GM12875 (cell line): ENCODE results near the gene FOXP2.

Experiments
- H3K4me3 ChIP-seq: one replicate; pipeline ENCODE4 v1.5.1; 2011; ENCODE audit warnings: low read depth, low read length, control low read depth
- CTCF ChIP-seq: IDR thresholded peaks from 2 replicates; pipeline ENCODE4 v1.5.1; 2011; ENCODE audit warnings: low read depth, mild to moderate bottlenecking, control low read depth, inconsistent platforms, low read length, moderate library complexity, borderline replicate concordance; ENCODE audit not compliant: insufficient read depth

Gene FOXP2

GRCh38 chr7:114653364-114654088 is 238.9 kb downstream of the FOXP2 start:
- no peak overlapping the region for H3K4me3 ChIP-seq
- TF ChIP-seq CTCF, result no peak

DNA sequence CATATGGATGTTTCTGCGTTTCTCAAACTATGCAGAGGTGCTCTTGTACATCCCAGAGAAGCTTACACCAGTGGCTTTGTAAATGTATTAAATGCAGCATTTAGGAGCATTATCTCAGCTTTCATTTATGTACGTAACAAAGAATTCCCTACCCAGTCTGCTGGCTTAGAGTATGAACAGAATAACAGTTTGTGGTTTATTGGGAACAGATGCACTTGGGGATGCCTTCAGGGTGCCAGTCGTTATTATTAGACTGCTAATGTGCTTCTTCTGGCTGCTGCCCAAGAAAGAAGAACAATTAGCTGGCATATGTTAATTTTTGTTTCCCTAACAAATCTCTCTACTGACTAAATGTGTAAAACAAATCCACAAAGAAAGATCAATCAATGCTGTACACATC is 241.9 kb downstream of the FOXP2 start:
- TF ChIP-seq CTCF, result no peak

DNA sequence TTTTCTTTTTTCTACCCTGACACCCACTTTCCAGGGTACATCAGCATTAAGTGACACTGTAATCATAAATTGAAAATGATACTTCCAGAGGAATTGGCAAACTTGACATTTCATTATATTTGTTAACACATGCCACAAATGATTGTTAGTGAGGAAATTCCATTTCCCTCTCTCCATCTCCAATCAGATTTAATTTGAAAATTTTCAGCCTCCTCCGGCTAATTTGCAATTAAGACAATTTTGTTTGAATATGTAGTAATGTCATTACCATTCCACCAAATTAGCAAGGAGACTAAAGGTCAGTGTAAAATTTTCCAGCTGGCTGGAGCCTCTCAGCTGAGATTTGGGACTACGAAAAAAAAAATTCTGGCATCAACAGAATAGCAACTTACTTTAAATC is 242.7 kb downstream of the FOXP2 start:
- no peak overlapping the region for H3K4me3 ChIP-seq
- TF ChIP-seq CTCF, result no peak

More for the DNA sequence above, 241.9 kb downstream of the FOXP2 start:
- H3K4me3 ChIP-seq, result no peak overlapping the region

DNA sequence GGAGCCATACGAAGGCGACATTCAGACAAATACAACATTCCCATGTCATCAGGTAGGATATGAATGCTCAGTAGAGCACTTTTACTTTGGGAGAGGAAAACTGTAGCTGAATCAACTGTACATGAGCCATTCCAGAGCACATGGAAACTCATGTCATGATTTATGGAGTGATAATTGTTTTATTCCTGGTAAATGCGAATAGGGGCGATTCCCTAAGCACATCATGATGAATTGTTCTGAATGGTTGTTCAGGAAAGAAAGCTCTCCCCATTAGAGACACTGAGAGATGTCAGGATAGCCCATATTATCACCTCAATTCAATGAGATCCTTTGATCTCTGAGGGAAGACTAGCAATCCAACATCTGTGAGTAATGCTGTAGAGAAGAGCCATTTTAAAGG is 243.6 kb downstream of the FOXP2 start:
- TF ChIP-seq CTCF, result no peak
- no peak overlapping the region for H3K4me3 ChIP-seq

- H3K4me3 ChIP-seq, result no peak overlapping the region
- no peak for TF ChIP-seq CTCF
Observed at GRCh38 chr7:114659409-114660125, 245.0 kb downstream of the FOXP2 start.

GRCh38 chr7:114660126-114660486 is 245.5 kb downstream of the FOXP2 start:
- no peak for TF ChIP-seq CTCF
- H3K4me3 ChIP-seq, result no peak overlapping the region

DNA sequence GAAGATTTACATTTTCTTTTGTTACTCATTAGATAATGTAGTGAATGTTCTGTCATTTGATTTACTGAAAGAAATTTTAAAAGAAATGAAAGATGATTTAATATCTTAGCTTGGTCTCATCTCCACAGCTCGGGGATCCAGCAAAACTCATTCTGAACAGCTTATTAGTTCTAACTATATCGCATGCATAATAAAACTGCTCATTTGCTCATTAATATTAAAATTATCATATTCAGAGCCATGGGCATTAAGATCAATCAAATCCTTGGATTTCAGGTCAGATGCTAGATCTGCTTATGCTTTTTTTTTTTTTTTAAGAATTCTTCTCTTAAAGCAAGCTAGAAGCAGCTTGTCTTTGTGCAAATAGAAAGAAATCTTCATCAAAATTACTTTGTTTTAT is 246.1 kb downstream of the FOXP2 start:
- no peak overlapping the region for H3K4me3 ChIP-seq
- TF ChIP-seq CTCF, result no peak
